ENCODE results near the gene ULK4. TPM values are rescaled to one million over a fixed set of nuclear protein-coding genes. Genes with fewer than 3 reads are reported as not detected.

Gene ULK4
- total RNA-seq, 1 experiment from 2014 or later, result 6.3 TPM

GRCh38 chr3:41488501-41488900 is 473.4 kb downstream of the ULK4 start:
- no TSS peak for BruUV-seq (replicated peaks)
- Histone ChIP-seq H3K79me2 (ENCODE audit: insufficient read depth, low read length) (no peaks in the 10 kb centered on the region), H2AFZ (ENCODE audit: low read depth, low read length, poor library complexity, severe bottlenecking) (no peak overlapping the region), H3K4me3 (replicated peaks in 1 of 2; ENCODE audit: low read depth in 1 of 2, low read length in 2 of 2) (no peak overlapping the region), H3K9ac (ENCODE audit: low read length) (no peak overlapping the region), H3K9me2 (ENCODE audit: insufficient read depth) (no peaks in the 10 kb centered on the region), H3K9me3 (ENCODE audit: control insufficient read depth in 1 of 2, insufficient read depth in 1 of 2, low read depth in 1 of 2, low read length in 2 of 2) (no peaks in the 10 kb centered on the region), H3K4me1 (ENCODE audit: control insufficient read depth in 1 of 2, insufficient read depth in 2 of 2, low read length in 2 of 2) (no peaks in the 10 kb centered on the region), H3K27me3 (ENCODE audit: insufficient read depth, low read length) (peaks cover 5% of the 10 kb centered on the region; the same call in 1 of the 2 replicates), H3K4me2 (ENCODE audit: low read length) (no peak overlapping the region), H3K27ac (ENCODE audit: low read depth, low read length) (no peak overlapping the region), H3K36me3 (ENCODE audit: control insufficient read depth in 1 of 2, insufficient read depth in 2 of 2, low read length in 2 of 2) (no peaks in the 10 kb centered on the region), H4K20me1 (ENCODE audit: insufficient read depth) (no peaks in the 10 kb centered on the region)
- intact Hi-C loops (cut with micrococcal nuclease), result no loop called here
- no peak for ATAC-seq
- TF ChIP-seq ZFX (IDR thresholded peaks at IDR 0.05) (no peak), SIN3A (IDR thresholded peaks at IDR 0.05; ENCODE audit: low read depth) (no peak), POLR2AphosphoS5 (IDR thresholded peaks at IDR 0.05; ENCODE audit: low read depth, low read length) (no peak), FOSL1 (IDR thresholded peaks at IDR 0.05; ENCODE audit: low read depth) (no peak), SRF (IDR thresholded peaks at IDR 0.05; ENCODE audit: low read depth) (no peak), EGR1 (IDR thresholded peaks at IDR 0.05; ENCODE audit: low read depth) (no peak), TCF7L2 (IDR thresholded peaks at IDR 0.05; ENCODE audit: borderline replicate concordance, extremely low read depth, insufficient read depth, insufficient read length) (no peak), ZNF274 (IDR thresholded peaks at IDR 0.05; ENCODE audit: low read depth, low read length) (no peak), JUND (IDR thresholded peaks at IDR 0.05) (no peak), YY1 (IDR thresholded peaks at IDR 0.05; ENCODE audit: extremely low read depth, insufficient replicate concordance, low read depth, low read length) (no peak), ELF1 (IDR thresholded peaks at IDR 0.05; ENCODE audit: borderline replicate concordance, low read depth) (no peak), EZH2phosphoT487 (IDR thresholded peaks at IDR 0.05; ENCODE audit: borderline replicate concordance) (no peak)
- TF ChIP-seq, protein P1, sequence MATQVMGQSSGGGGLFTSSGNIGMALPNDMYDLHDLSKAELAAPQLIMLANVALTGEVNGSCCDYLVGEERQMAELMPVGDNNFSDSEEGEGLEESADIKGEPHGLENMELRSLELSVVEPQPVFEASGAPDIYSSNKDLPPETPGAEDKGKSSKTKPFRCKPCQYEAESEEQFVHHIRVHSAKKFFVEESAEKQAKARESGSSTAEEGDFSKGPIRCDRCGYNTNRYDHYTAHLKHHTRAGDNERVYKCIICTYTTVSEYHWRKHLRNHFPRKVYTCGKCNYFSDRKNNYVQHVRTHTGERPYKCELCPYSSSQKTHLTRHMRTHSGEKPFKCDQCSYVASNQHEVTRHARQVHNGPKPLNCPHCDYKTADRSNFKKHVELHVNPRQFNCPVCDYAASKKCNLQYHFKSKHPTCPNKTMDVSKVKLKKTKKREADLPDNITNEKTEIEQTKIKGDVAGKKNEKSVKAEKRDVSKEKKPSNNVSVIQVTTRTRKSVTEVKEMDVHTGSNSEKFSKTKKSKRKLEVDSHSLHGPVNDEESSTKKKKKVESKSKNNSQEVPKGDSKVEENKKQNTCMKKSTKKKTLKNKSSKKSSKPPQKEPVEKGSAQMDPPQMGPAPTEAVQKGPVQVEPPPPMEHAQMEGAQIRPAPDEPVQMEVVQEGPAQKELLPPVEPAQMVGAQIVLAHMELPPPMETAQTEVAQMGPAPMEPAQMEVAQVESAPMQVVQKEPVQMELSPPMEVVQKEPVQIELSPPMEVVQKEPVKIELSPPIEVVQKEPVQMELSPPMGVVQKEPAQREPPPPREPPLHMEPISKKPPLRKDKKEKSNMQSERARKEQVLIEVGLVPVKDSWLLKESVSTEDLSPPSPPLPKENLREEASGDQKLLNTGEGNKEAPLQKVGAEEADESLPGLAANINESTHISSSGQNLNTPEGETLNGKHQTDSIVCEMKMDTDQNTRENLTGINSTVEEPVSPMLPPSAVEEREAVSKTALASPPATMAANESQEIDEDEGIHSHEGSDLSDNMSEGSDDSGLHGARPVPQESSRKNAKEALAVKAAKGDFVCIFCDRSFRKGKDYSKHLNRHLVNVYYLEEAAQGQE (IDR thresholded peaks at IDR 0.05; ENCODE audit: low read depth), result no peak
- TF ChIP-seq, protein P2, sequence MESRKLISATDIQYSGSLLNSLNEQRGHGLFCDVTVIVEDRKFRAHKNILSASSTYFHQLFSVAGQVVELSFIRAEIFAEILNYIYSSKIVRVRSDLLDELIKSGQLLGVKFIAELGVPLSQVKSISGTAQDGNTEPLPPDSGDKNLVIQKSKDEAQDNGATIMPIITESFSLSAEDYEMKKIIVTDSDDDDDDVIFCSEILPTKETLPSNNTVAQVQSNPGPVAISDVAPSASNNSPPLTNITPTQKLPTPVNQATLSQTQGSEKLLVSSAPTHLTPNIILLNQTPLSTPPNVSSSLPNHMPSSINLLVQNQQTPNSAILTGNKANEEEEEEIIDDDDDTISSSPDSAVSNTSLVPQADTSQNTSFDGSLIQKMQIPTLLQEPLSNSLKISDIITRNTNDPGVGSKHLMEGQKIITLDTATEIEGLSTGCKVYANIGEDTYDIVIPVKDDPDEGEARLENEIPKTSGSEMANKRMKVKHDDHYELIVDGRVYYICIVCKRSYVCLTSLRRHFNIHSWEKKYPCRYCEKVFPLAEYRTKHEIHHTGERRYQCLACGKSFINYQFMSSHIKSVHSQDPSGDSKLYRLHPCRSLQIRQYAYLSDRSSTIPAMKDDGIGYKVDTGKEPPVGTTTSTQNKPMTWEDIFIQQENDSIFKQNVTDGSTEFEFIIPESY (IDR thresholded peaks at IDR 0.05; ENCODE audit: extremely low read depth, insufficient replicate concordance, low read length), result no peak
- ChIA-PET POLR2A (no interaction called here), RAD21 (ENCODE audit: low non-redundant PET in 1 of 2, low total read pairs in 2 of 2, uncharacterized antibody in 2 of 2, unreplicated experiment in 2 of 2) (no interaction called here), CTCF (no interaction called here)
- no peak for DNase-seq (ENCODE audit: low read depth, low spot score)
